Breast epithelium (tissue), 4 donors: Measurements from ENCODE around the gene BAIAP2L2. TPM values are rescaled to one million over a fixed set of nuclear protein-coding genes. Genes with fewer than 3 reads are reported as not detected.

Experiments
- DNase-seq, 2 donors: peaks; one replicate each; pipeline ENCODE4 v3.0.0-alpha.2; 2019; ENCODE audit warnings: low spot score in 2 of 2
- H3K27ac ChIP-seq, 2 donors: fragments of 200-600 bp; sonication (generic) in 1 of 2; one replicate each; pipeline ENCODE4 v1.5.1; 2016 to 2019; ENCODE audit warnings: mild to moderate bottlenecking in 1 of 2
- H3K27me3 ChIP-seq, 2 donors: fragments of 200-600 bp; sonication (generic) in 1 of 2; one replicate each; pipeline versions ENCODE4 v1.5.1 to v1.6.0; 2017 to 2019; ENCODE audit warnings: control low read depth in 1 of 2, mild to moderate bottlenecking in 1 of 2
- H3K36me3 ChIP-seq: fragments of 200-600 bp; one replicate; pipeline ENCODE4 v1.5.1; 2019
- H3K4me1 ChIP-seq, 2 donors: fragments of 200-600 bp; sonication (generic); one replicate each; pipeline ENCODE4 v1.5.1; 2016 to 2019; ENCODE audit warnings: control low read depth in 1 of 2
- H3K4me3 ChIP-seq, 3 donors: fragments of 200-600 bp; sonication (generic); 1 replicate in 2 of 3; 2 replicates in 1 of 3; pipeline ENCODE4 v1.5.1; 2016 to 2019; ENCODE audit warnings: mild to moderate bottlenecking in 3 of 3, moderate library complexity in 2 of 3
- H3K9me3 ChIP-seq, 2 donors: fragments of 200-600 bp; sonication (generic) in 1 of 2; one replicate each; pipeline ENCODE4 v1.5.1; 2016 to 2019; ENCODE audit warnings: control low read depth in 1 of 2
- CTCF ChIP-seq, 3 donors: fragments of 450-650 bp; IDR thresholded peaks; one replicate each; pipeline ENCODE4 v1.5.1; 2016 to 2017; ENCODE audit warnings: antibody characterized with exemption in 3 of 3, mild to moderate bottlenecking in 3 of 3, moderate library complexity in 3 of 3
- POLR2A ChIP-seq: fragments of 450-650 bp; IDR thresholded peaks from one replicate; pipeline ENCODE4 v1.6.1; 2016; ENCODE audit warnings: antibody characterized with exemption, mild to moderate bottlenecking, moderate library complexity
- POLR2AphosphoS5 ChIP-seq, 3 donors: sonication (generic); formaldehyde crosslinking; IDR thresholded peaks; one replicate each; pipeline ENCODE4 v1.6.1; 2017; ENCODE audit warnings: antibody characterized with exemption in 3 of 3
- intact Hi-C: fragments of 100-400 bp; cut with DNase I; formaldehyde crosslinking; loops from one replicate; pipeline ENCODE4 v1.15.1; 2023; ENCODE audit warnings: low total_unique reads
- total RNA-seq, 3 donors: library from RNA; depleted of rRNA; stranded (reverse); fragments of >200 nt; gene quantifications; one replicate each; pipeline ENCODE4 v1.1.0, GENCODE V29; 2016

BAIAP2L2 gene
- total RNA-seq, 3 donors from 2014 or later: 0.80 to 1.3 (median 1.0) TPM

GRCh38 chr22:38056969-38057891 is 53.3 kb downstream of the BAIAP2L2 start, which contains the start of gene PICK1:
Gene PICK1, plus strand, starts transcription at chr22:38057404. Its CDS starts 406 bp downstream, at chr22:38057810.
- H3K27ac ChIP-seq: peak within 1 kb of the TSS; percentile 91 to 94
- H3K9me3 ChIP-seq: no peaks in the 10 kb centered on the region
- DNase-seq: peak; percentile 93 to 96
- peak; percentile 58 to 88 (median 88) for TF ChIP-seq POLR2AphosphoS5 (IDR thresholded peaks at IDR 0.05)
- TF ChIP-seq CTCF (IDR thresholded peaks at IDR 0.05): peak in 2 of 3 donors; percentile 20 to 55
- TF ChIP-seq POLR2A: peak; percentile 57
- H3K4me1 ChIP-seq: no peaks in the 10 kb centered on the region
- intact Hi-C loops: loop anchor here (10.0 kb wide), 2 partner anchors 148 to 298 kb away; partner anchors contain the start of gene MAFF
- peak within 1 kb of the TSS; percentile 54 to 90 (median 73) for H3K4me3 ChIP-seq
- H3K36me3 ChIP-seq: no peaks in the 10 kb centered on the region
- no peaks in the 10 kb centered on the region for H3K27me3 ChIP-seq

- peak overlapping the region in 1 of 3 donors; percentile 22 for H3K4me3 ChIP-seq
- no peak for TF ChIP-seq POLR2AphosphoS5 (IDR thresholded peaks at IDR 0.05)
- peak; percentile 74 to 94 (median 93) for TF ChIP-seq CTCF (IDR thresholded peaks at IDR 0.05)
- no peak for TF ChIP-seq POLR2A
- peak; percentile 68 to 80 for DNase-seq
- intact Hi-C loops: loop anchor here (10.0 kb wide), 2 partner anchors 153 to 303 kb away; partner anchors contain the start of gene MAFF
- no peaks in the 10 kb centered on the region for H3K36me3 ChIP-seq
- H3K27me3 ChIP-seq: no peaks in the 10 kb centered on the region
- no peaks in the 10 kb centered on the region for H3K4me1 ChIP-seq
- no peak overlapping the region for H3K27ac ChIP-seq
- no peaks in the 10 kb centered on the region for H3K9me3 ChIP-seq
Observed at GRCh38 chr22:38051900-38052862, 58.3 kb downstream of the BAIAP2L2 start.

GRCh38 chr22:38051261-38051660 is 59.2 kb downstream of the BAIAP2L2 start:
- no peaks in the 10 kb centered on the region for H3K27me3 ChIP-seq
- H3K27ac ChIP-seq: no peak overlapping the region
- H3K9me3 ChIP-seq: no peaks in the 10 kb centered on the region
- H3K36me3 ChIP-seq: no peaks in the 10 kb centered on the region
- intact Hi-C loops: loop anchor here (10.0 kb wide), 2 partner anchors 154 to 304 kb away; partner anchors contain the start of gene MAFF
- no peak overlapping the region for H3K4me3 ChIP-seq
- H3K4me1 ChIP-seq: no peaks in the 10 kb centered on the region
- TF ChIP-seq POLR2AphosphoS5 (IDR thresholded peaks at IDR 0.05): no peak
- no peak for TF ChIP-seq POLR2A
- TF ChIP-seq CTCF (IDR thresholded peaks at IDR 0.05): no peak
- no peak for DNase-seq

- no peak for DNase-seq
- intact Hi-C loops: loop anchor here (10.0 kb wide), 2 partner anchors 154 to 304 kb away; partner anchors contain the start of gene MAFF
- H3K27ac ChIP-seq: no peak overlapping the region
Observed at GRCh38 chr22:38050720-38051119, 59.8 kb downstream of the BAIAP2L2 start.

More at GRCh38 chr22:38050720-38051119, 59.8 kb downstream of the BAIAP2L2 start:
- H3K27me3 ChIP-seq: no peaks in the 10 kb centered on the region
- no peaks in the 10 kb centered on the region for H3K36me3 ChIP-seq
- no peak overlapping the region for H3K4me3 ChIP-seq
- no peaks in the 10 kb centered on the region for H3K4me1 ChIP-seq
- TF ChIP-seq POLR2AphosphoS5 (IDR thresholded peaks at IDR 0.05) (no peak), POLR2A (no peak), CTCF (IDR thresholded peaks at IDR 0.05) (no peak)
- H3K9me3 ChIP-seq: no peaks in the 10 kb centered on the region
